SK-N-SH (cell line): ENCODE measurements around the gene SRGAP1. TPM values are rescaled to one million over a fixed set of nuclear protein-coding genes. Genes with fewer than 3 reads are reported as not detected.

Experiments used
- CTCF ChIA-PET: fragments of 300-600, 350-600 bp; formaldehyde crosslinking; extraction: SDS; loops from one replicate; lab custom pipeline; 2021; lab: Yijun Ruan, JAX
- POLR2A ChIA-PET: fragments of 350-600 bp; sonication (Branson Sonifier 250); formaldehyde crosslinking; extraction: SDS; loops from one replicate; lab custom pipeline; 2020; ENCODE audit warnings: antibody characterized with exemption, inconsistent platforms; lab: Yijun Ruan, JAX
- DNase-seq: peaks from one replicate; pipeline ENCODE4 v3.0.0; 2012
- H2AFZ ChIP-seq: fragments of 200-600 bp; sonication (generic); 2 replicates; pipeline ENCODE4 v1.8.1; 2016; ENCODE audit warnings: antibody characterized with exemption, mild to moderate bottlenecking, low read depth
- H3F3A ChIP-seq: fragments of 200-600 bp; sonication (generic); replicated peaks from 2 replicates; pipeline ENCODE3; 2016; ENCODE audit warnings: antibody characterized with exemption, mild to moderate bottlenecking; ENCODE audit not compliant: insufficient read depth
- H3K27ac ChIP-seq, 2 experiments: fragments of 200-500 bp in 1 of 2; fragments of 200-600 bp in 1 of 2; sonication (Bioruptor generic) in 1 of 2; sonication (generic), shearing (Covaris generic) in 1 of 2; 2 replicates each; pipeline versions ENCODE4 v1.5.1 to v1.6.1; 2014 to 2016; ENCODE audit warnings: low read depth in 2 of 2, inconsistent platforms in 1 of 2, low read length in 1 of 2, mild to moderate bottlenecking in 1 of 2, mixed read lengths in 1 of 2
- H3K27me3 ChIP-seq: fragments of 200-600 bp; sonication (generic), shearing (Covaris generic); 2 replicates; pipeline ENCODE4 v1.6.1; 2016; ENCODE audit warnings: mixed run types; ENCODE audit not compliant: insufficient read depth
- H3K36me3 ChIP-seq, 2 experiments: fragments of 200-500 bp in 1 of 2; fragments of 200-600 bp in 1 of 2; sonication (Bioruptor generic) in 1 of 2; sonication (generic) in 1 of 2; replicated peaks in 1 of 2; 2 replicates each; pipeline versions ENCODE3 to v1.5.1; 2014 to 2016; ENCODE audit warnings: low read length in 1 of 2, mild to moderate bottlenecking in 1 of 2; ENCODE audit not compliant: insufficient read depth in 2 of 2, control insufficient read depth in 1 of 2
- H3K4me1 ChIP-seq, 2 experiments: fragments of 200-500 bp in 1 of 2; fragments of 200-600 bp in 1 of 2; sonication (Bioruptor generic) in 1 of 2; sonication (generic), shearing (Covaris generic) in 1 of 2; 2 replicates each; pipeline versions ENCODE4 v1.5.1 to v1.6.1; 2014 to 2016; ENCODE audit warnings: low read depth in 1 of 2, low read length in 1 of 2, mixed run types in 1 of 2; ENCODE audit not compliant: insufficient read depth in 2 of 2, control insufficient read depth in 1 of 2
- H3K4me2 ChIP-seq: fragments of 200-600 bp; sonication (generic), shearing (Covaris generic); 2 replicates; pipeline ENCODE4 v1.6.1; 2017; ENCODE audit warnings: mixed run types
- H3K4me3 ChIP-seq, 2 experiments: fragments of 200-500 bp in 1 of 2; fragments of 200-600 bp in 1 of 2; sonication (Bioruptor generic) in 1 of 2; sonication (generic), shearing (Covaris generic) in 1 of 2; 2 replicates each; pipeline versions ENCODE4 v1.5.1 to v1.8.1; 2014 to 2016; ENCODE audit warnings: low read depth in 2 of 2, inconsistent platforms in 1 of 2, low read length in 1 of 2, mild to moderate bottlenecking in 1 of 2, mixed read lengths in 1 of 2, moderate library complexity in 1 of 2
- H3K79me2 ChIP-seq: fragments of 200-600 bp; sonication (generic); 2 replicates; pipeline ENCODE4 v1.8.1; 2017; ENCODE audit warnings: mild to moderate bottlenecking; ENCODE audit not compliant: insufficient read depth
- H3K9ac ChIP-seq: fragments of 200-600 bp; sonication (generic); 2 replicates; pipeline ENCODE4 v1.6.1; 2017; ENCODE audit warnings: mixed run types
- H3K9me2 ChIP-seq: fragments of 200-600 bp; sonication (generic); 2 replicates; pipeline ENCODE4 v1.6.1; 2017; ENCODE audit warnings: mixed run types
- H3K9me3 ChIP-seq: fragments of 200-600 bp; sonication (generic); 2 replicates; pipeline ENCODE4 v1.6.1; 2017; ENCODE audit warnings: mixed run types, mild to moderate bottlenecking, moderate library complexity
- H4K20me1 ChIP-seq: fragments of 200-600 bp; sonication (generic); 2 replicates; pipeline ENCODE4 v1.6.1; 2017; ENCODE audit warnings: mild to moderate bottlenecking, mixed run types; ENCODE audit not compliant: insufficient read depth
- CHD2 ChIP-seq: fragments of 150-350 bp; IDR thresholded peaks from 2 replicates; pipeline ENCODE4 v1.6.1; 2018; ENCODE audit warnings: low read length; ENCODE audit not compliant: partially characterized antibody
- EP300 ChIP-seq, 2 experiments: IDR thresholded peaks; 2 replicates each; pipeline versions ENCODE4 v1.4.0 to v1.6.1; 2012; ENCODE audit warnings: borderline replicate concordance in 1 of 2, low read depth in 1 of 2, low read length in 1 of 2
- FOSL2 ChIP-seq: IDR thresholded peaks from 2 replicates; pipeline ENCODE4 v1.4.0; 2012; ENCODE audit warnings: low read depth, mild to moderate bottlenecking, moderate library complexity, borderline replicate concordance
- FOXJ3 ChIP-seq: sonication (generic); formaldehyde crosslinking; IDR thresholded peaks from 2 replicates; pipeline ENCODE4 v1.5.1; 2020; ENCODE audit warnings: mild to moderate bottlenecking, missing genetic modification reagents
- FOXM1 ChIP-seq: IDR thresholded peaks from 2 replicates; pipeline ENCODE4 v1.4.0; 2012; ENCODE audit warnings: low read depth, mild to moderate bottlenecking
- MEF2A ChIP-seq: IDR thresholded peaks from 2 replicates; pipeline ENCODE4 v1.4.0; 2012; ENCODE audit warnings: low read depth, borderline replicate concordance
- NFIC ChIP-seq: IDR thresholded peaks from 2 replicates; pipeline ENCODE4 v1.4.0; 2012; ENCODE audit warnings: borderline replicate concordance
- POLR2AphosphoS5 ChIP-seq: IDR thresholded peaks from 2 replicates; pipeline ENCODE4 v1.6.1; 2012; ENCODE audit warnings: low read depth, low read length
- RCOR1 ChIP-seq: fragments of 150-350 bp; IDR thresholded peaks from 2 replicates; pipeline ENCODE4 v1.6.1; 2017; ENCODE audit warnings: antibody characterized with exemption, low read length
- REST ChIP-seq: IDR thresholded peaks from 2 replicates; pipeline ENCODE4 v1.6.1; 2012; ENCODE audit warnings: mild to moderate bottlenecking, low read depth, low read length, moderate library complexity
- RFX5 ChIP-seq: IDR thresholded peaks from 2 replicates; pipeline ENCODE4 v1.6.1; 2012; ENCODE audit warnings: mild to moderate bottlenecking, improper control_type of control experiment, low read length
- SIN3A ChIP-seq: IDR thresholded peaks from 2 replicates; pipeline ENCODE4 v1.6.1; 2012; ENCODE audit warnings: low read depth, mild to moderate bottlenecking, low read length, moderate library complexity, borderline replicate concordance
- TAF1 ChIP-seq: IDR thresholded peaks from 2 replicates; pipeline ENCODE4 v1.6.1; 2012; ENCODE audit warnings: low read depth, mild to moderate bottlenecking, low read length, moderate library complexity, borderline replicate concordance
- TCF12 ChIP-seq: IDR thresholded peaks from 2 replicates; pipeline ENCODE4 v1.4.0; 2012
- TEAD4 ChIP-seq: IDR thresholded peaks from 2 replicates; pipeline ENCODE4 v1.4.0; 2012; ENCODE audit warnings: mild to moderate bottlenecking, borderline replicate concordance; ENCODE audit not compliant: insufficient read depth
- WGBS: methylation state at CpG from one replicate; pipeline ENCODE4 v1.1.6; 2017; ENCODE audit warnings: low lambda C conversion rate; 5-methylcytosine and 5-hydroxymethylcytosine counted together
- polyA plus RNA-seq, 3 experiments: library from polyadenylated mRNA; depleted of rRNA; stranded (reverse); fragments of >200 nt; gene quantifications; 2 replicates each; pipeline ENCODE4 v1.2.3, GENCODE V29; 2012
- TF ChIP-seq, protein P1 (sequence below): IDR thresholded peaks from 2 replicates; pipeline ENCODE4; 2012
- TF ChIP-seq, protein P2 (sequence below): fragments of 150-350 bp; IDR thresholded peaks from 2 replicates; pipeline ENCODE4 v1.6.1; 2016; ENCODE audit warnings: mild to moderate bottlenecking, low read depth, low read length

SRGAP1 gene
- polyA plus RNA-seq, 1 of the 3 experiments (the other 2 are of a cell fraction): 2.6 TPM

DNA sequence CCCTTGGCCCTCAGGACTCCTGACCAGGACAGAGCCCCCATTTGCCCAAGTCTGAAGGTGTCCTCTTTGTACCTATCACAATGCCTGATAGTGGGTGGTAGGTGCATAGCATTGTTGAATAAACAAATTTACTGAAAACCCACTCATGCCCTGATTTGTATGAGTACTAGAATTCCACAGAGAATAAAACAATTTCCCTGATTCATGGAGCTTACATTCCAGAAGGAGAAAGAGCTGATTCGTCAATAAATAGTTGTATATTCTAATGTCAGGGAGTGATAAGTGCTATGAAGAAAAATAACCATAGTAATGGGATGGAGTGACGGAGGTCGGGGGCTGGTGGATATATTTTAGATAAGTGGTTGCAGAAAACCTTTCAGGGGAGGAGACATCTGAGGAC is 117.0 kb downstream of the SRGAP1 start:
- Histone ChIP-seq H3K27ac (no peak overlapping the region; a peak in 1 of 4 replicates), H2AFZ (no peak overlapping the region), H3K4me3 (no peak overlapping the region), H3F3A (peaks cover 7% of the 10 kb centered on the region), H3K27me3 (no peaks in the 10 kb centered on the region), H3K9me3 (no peaks in the 10 kb centered on the region), H3K4me2 (no peak overlapping the region), H3K9ac (no peak overlapping the region), H3K36me3 (no peaks in the 10 kb centered on the region), H4K20me1 (no peaks in the 10 kb centered on the region), H3K79me2 (peaks cover 19% of the 10 kb centered on the region), H3K4me1 (peaks cover 10 to 33% of the 10 kb centered on the region in 2 experiments; a peak in 3 of 4 replicates), H3K9me2 (no peaks in the 10 kb centered on the region)
- CTCF ChIA-PET: no interaction called here
- POLR2A ChIA-PET: no interaction called here
- 89% methylated on average over 3 of the region's 3 CpGs for WGBS
- DNase-seq: no peak
- TF ChIP-seq REST: no peak
- TF ChIP-seq, protein P1, sequence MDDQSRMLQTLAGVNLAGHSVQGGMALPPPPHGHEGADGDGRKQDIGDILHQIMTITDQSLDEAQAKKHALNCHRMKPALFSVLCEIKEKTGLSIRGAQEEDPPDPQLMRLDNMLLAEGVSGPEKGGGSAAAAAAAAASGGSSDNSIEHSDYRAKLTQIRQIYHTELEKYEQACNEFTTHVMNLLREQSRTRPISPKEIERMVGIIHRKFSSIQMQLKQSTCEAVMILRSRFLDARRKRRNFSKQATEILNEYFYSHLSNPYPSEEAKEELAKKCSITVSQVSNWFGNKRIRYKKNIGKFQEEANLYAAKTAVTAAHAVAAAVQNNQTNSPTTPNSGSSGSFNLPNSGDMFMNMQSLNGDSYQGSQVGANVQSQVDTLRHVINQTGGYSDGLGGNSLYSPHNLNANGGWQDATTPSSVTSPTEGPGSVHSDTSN: no peak
- TF ChIP-seq SIN3A: no peak
- TF ChIP-seq MEF2A: no peak
- TF ChIP-seq, protein P2, sequence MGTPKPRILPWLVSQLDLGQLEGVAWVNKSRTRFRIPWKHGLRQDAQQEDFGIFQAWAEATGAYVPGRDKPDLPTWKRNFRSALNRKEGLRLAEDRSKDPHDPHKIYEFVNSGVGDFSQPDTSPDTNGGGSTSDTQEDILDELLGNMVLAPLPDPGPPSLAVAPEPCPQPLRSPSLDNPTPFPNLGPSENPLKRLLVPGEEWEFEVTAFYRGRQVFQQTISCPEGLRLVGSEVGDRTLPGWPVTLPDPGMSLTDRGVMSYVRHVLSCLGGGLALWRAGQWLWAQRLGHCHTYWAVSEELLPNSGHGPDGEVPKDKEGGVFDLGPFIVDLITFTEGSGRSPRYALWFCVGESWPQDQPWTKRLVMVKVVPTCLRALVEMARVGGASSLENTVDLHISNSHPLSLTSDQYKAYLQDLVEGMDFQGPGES: no peak
- no peak for TF ChIP-seq FOXM1
- TF ChIP-seq EP300 (IDR thresholded peaks at IDR 0.05; ENCODE audit: borderline replicate concordance in 1 of 2, low read depth in 1 of 2, low read length in 1 of 2): no peak
- no peak for TF ChIP-seq RFX5
- no peak for TF ChIP-seq FOSL2
- no peak for TF ChIP-seq TEAD4
- TF ChIP-seq TCF12: no peak
- TF ChIP-seq POLR2AphosphoS5: no peak
- TF ChIP-seq TAF1: no peak
- no peak for TF ChIP-seq FOXJ3 (CRISPR knock-in tag)
- TF ChIP-seq NFIC: no peak
- TF ChIP-seq CHD2: no peak
- TF ChIP-seq RCOR1: no peak
